SIG-M5 treated with dmso at 0.1 percent for 504 hours (cell line): Measurements from ENCODE around the gene LRP1B.
"Not testable (repeated sequence)": the region's sequence is repeated elsewhere in the genome, so short reads cannot be mapped to it uniquely, and the experiment has no call there.

Experiments used
- DNase-seq: peaks from one replicate; lab custom pipeline; 2025; ENCODE audit not compliant: unreplicated experiment; lab: John Stamatoyannopoulos, UW

LRP1B gene

DNA sequence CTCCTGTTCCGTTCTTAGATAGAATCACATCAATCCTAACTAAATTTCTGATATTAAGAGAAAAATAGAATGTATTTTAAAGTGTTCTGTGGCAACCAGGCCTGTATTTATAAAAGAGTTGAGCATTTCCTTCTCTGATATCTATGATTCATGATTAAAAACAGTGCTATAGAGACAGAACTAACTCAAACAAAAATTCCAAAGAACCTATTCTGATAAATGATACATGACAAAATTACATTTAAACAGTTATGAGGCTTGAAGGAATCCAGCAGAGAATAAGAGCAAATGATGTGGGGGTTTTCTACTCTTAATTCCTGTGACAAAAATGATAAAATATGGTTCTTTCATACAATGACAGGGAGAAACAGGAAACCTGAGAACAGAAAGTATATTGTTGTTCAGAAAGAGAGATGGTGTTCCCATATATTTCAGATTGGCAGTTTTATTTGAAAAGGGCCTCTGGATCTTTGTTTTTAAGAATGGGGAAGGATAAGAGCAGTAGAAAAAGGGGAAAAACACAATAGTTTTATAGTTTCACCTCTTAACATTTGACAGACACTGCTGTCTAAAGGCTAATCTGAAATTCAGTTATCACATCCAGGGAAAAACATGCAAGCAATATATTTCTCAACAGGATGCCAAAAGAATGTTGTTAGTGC lies 944.3 kb downstream of the LRP1B start:
- DNase-seq: no peak

GRCh38 chr2:141182246-141182645 lies 948.6 kb downstream of the LRP1B start:
- DNase-seq: no peak

DNA sequence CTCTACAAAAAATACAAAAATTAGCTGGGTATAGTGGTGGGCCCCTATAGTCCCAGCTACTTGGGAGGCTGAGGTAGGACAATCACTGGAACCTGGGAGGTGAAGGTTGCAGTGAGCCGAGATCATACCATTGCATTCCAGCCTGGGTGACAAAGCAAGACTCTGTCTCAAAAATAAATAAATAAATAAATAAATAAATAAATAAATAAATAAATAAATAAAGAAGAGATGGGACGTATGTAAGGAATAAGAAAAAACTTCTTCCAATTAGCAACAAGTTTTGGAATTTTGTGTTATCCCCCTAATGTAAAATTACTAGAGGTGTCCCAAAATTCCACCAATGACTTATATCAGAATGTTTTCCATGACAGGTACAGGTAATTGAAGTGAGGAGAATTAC lies 961.7 kb downstream of the LRP1B start:
- not testable (repeated sequence) for DNase-seq

DNA sequence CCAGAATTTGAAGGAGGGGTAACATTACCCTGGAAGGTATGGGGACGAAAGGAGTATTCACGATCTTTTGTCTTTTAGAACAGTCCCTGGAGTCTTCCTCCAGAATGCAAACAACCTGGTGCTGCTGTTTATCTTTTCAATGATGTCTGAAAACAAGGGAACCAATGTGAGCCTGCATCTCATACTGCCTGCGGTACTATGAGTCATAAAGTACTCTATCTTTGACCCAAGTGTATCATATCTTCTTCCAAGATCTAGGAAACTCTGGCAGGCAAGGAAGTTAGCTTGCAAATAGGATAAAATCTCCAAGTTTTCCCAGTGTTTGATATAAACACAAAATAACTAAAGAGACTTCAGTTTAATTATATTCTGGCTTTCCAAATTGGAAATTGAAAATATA lies 968.5 kb downstream of the LRP1B start:
- no peak for DNase-seq

DNA sequence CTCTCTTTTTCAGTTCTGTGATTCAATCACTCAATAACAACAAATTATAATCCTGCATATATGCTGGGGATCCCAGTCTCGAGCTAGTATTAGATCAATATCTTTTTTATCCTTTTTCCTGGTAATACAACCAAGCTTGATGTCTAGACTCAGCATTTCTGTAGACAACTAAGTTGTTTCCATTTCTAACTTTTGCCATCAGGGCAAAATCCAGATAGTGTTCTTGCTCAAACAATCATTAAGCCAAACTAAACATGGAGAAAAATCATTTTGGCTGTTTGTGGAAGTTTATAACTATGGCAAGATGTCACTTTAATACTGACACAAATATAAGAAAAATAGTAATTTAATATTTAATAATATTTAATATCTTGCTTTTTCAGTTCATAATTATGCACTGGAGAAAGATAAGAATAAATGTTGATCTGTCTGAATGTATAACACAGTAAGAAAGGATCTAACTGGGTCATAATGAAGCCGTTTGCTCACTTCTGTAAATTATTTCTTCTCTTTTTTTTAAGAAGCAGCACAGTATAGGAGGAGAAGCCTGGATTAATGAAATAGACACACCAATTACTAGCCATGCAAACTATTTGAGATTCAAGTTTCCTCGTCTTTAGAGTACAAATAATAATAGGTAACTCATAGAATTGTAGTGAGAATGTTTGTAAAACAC lies 979.1 kb downstream of the LRP1B start:
- DNase-seq: no peak

DNA sequence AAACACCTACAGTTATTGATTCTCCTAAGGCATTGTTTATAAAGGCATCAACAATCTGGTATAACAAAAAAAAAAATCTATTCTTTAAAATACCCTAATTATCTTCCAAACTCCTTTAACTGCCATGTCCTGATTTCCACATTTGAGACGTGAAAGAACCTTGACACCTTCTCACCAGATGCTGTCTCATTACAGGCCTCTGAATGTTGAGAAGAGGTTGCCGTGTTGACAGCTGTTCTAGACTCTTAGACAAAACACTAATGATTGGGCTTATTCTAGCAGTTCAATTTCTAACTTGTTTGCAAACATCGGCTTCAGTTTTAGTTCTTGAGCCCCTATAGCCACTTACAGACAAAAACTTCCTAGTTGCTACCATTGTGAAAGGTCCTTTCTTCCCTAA lies 988.8 kb downstream of the LRP1B start:
- no peak for DNase-seq

- DNase-seq: no peak
Measured at GRCh38 chr2:141137122-141137693, 993.6 kb downstream of the LRP1B start.

- no peak for DNase-seq
Measured at GRCh38 chr2:141133883-141134282, 996.9 kb downstream of the LRP1B start.

GRCh38 chr2:141125432-141125831 lies 1005.4 kb downstream of the LRP1B start:
- DNase-seq: no peak

- no peak for DNase-seq
Measured at GRCh38 chr2:141118836-141119235, 1012.0 kb downstream of the LRP1B start.

DNA sequence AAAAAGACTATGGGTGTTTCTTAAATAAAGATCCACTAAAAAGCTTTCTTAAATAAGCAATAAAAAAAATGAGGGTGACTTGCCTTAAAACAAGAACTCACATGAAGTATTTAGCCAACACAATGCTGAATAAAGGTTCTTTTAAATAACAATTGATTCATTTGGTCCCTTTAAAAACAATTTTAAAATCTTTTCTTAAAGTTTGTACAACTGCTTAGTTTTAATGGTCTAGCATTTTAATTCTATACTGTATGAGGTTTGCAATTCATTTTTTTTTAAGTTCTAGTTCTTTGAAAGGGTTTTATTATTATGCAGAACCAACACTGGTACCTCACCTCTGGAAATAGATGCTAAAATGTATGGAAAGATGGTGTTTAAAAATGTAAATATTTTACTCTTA lies 1017.5 kb downstream of the LRP1B start:
- no peak for DNase-seq

GRCh38 chr2:141109633-141110032 lies 1021.2 kb downstream of the LRP1B start:
- DNase-seq: peak; percentile 15

- DNase-seq: no peak
Measured at GRCh38 chr2:141105763-141106162, 1025.1 kb downstream of the LRP1B start.

GRCh38 chr2:141103216-141103615 lies 1027.6 kb downstream of the LRP1B start:
- no peak for DNase-seq

GRCh38 chr2:141079231-141079630 lies 1051.6 kb downstream of the LRP1B start:
- no peak for DNase-seq

- DNase-seq: no peak
Measured at GRCh38 chr2:141075753-141076152, 1055.1 kb downstream of the LRP1B start.

- DNase-seq: no peak
Measured at GRCh38 chr2:141068053-141068682, 1062.6 kb downstream of the LRP1B start.

GRCh38 chr2:141065042-141065441 lies 1065.8 kb downstream of the LRP1B start:
- no peak for DNase-seq

- DNase-seq: no peak
Measured at GRCh38 chr2:141063406-141063805, 1067.4 kb downstream of the LRP1B start.

GRCh38 chr2:141062443-141062842 lies 1068.4 kb downstream of the LRP1B start:
- no peak for DNase-seq

DNA sequence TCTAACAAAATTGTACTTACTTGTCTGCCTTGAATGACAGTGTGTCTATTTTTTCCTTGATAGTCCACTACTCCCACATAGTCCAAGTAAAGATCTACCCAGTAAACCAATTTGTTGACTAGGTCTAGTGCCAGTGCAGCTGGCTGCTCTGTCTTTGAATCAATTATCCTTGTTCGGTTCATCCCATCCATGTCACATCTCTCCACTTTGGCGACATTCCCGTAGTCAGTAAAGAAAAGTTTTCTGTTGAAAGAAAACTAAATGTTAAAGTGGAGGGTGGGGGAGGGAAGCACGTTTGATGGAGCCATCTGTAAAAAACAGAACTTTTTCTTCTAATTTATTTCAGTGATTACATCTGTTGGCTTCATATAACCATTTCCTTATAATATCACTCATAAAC lies 1068.8 kb downstream of the LRP1B start:
- DNase-seq: no peak

- DNase-seq: no peak
Measured at GRCh38 chr2:141058556-141058955, 1072.3 kb downstream of the LRP1B start.
